Measurements from ENCODE around the gene ANP32A.
"Not testable (repeated sequence)": the region's sequence is repeated elsewhere in the genome, so short reads cannot be mapped to it uniquely, and the experiment has no call there.

The ANP32A gene

DNA sequence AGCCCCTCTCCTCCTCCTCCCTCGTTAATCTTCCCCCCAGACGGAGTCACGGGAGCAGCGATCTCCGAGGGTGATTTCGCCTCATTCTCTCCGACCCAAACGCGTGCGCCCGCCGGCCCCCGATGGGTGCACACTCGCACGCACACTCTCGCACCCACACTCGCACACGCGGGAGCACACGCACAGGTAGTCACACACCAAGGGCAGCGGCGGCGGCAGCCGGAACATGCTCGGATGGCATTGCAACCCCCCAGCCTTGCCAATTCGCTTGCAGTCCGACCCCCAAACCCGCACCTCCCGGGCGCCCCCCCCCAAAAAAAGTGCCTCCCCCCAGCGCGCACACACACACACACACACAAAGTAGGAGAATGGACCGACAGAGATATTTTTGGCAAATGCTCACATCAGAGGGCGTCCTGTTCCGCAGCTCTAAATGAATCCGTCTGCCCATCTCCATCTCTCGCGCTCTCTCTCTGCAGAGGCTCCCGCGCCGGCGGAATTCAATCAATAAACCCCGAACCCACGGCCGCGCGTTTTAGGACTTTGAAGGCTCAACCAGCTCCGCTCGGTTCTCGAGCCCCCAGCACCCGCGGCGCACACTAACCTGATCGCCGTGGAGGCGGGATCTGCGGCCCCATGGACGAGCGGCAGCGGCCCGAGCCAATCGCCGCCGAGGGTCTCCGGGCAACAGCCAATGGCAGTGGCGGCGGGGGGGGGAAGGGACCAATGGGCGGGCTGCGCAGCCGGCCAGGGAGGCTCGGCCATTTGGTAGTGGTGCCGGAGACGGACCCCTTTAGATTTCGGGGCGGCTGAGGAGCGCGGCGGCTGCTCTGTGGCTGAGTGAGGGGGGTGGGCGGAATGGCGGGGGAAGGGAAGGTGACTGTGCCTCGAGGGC lies at the start of gene ANP32A:
Gene ANP32A (minus strand): TSS at position 601 of the 895 bp plus-strand sequence. CDS start 144 bp downstream, at position 457.
- peak; percentile 91 for DNase-seq (ENCODE audit: low read depth, low spot score)

DNA sequence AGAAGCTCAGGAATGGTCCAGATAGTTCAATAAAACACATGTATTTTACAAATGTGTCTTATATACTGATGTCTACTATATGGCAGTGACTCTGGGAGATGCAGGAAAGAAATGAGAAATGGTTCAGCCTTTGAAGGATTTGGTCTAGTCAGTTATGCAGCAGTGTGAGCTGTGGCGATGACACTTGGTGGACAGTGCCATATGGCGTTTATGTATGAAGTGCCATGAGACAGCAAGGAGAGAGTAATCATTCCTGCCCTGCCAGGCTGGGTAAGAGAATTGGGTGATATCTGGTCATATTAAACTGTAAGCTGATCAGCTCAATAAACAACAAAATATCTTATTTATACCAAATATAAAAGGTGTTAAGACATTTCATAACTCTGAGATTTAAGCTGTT lies 47.6 kb upstream of the ANP32A start:
- no peak for DNase-seq (ENCODE audit: low read depth, low spot score)

- DNase-seq (ENCODE audit: low read depth, low spot score): no peak
These were observed 41.7 kb upstream of the ANP32A start for GRCh38 chr15:68862415-68862814.

GRCh38 chr15:68858666-68859065 lies 38.0 kb upstream of the ANP32A start:
- DNase-seq (ENCODE audit: low read depth, low spot score): not testable (repeated sequence)

GRCh38 chr15:68857443-68857842 lies 36.7 kb upstream of the ANP32A start:
- DNase-seq (ENCODE audit: low read depth, low spot score): not testable (repeated sequence)

- DNase-seq (ENCODE audit: low read depth, low spot score): no peak
These were observed 31.8 kb upstream of the ANP32A start for GRCh38 chr15:68852461-68852860.

DNA sequence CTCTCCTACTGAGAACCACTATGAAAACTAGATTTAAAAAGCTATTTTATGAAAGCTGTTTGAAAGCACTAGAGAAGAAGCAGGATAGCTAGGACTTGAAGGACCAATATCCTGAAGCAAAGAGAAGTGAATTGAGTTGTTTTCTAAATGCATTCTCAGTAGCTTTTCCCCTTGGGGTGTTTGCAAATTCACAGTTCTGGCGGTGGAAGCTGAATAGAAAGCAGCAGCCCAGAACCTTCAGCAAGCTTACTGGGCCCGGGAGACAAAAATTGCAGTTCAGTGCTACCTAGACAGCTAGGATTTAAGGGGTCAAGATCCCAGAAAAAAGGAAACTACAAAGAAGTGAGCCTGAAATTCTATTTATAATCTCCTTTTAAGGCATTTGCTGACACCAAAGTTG lies 31.3 kb upstream of the ANP32A start:
- DNase-seq (ENCODE audit: low read depth, low spot score): no peak

- DNase-seq (ENCODE audit: low read depth, low spot score): no peak
These were observed 28.8 kb upstream of the ANP32A start for GRCh38 chr15:68849497-68849896.

DNA sequence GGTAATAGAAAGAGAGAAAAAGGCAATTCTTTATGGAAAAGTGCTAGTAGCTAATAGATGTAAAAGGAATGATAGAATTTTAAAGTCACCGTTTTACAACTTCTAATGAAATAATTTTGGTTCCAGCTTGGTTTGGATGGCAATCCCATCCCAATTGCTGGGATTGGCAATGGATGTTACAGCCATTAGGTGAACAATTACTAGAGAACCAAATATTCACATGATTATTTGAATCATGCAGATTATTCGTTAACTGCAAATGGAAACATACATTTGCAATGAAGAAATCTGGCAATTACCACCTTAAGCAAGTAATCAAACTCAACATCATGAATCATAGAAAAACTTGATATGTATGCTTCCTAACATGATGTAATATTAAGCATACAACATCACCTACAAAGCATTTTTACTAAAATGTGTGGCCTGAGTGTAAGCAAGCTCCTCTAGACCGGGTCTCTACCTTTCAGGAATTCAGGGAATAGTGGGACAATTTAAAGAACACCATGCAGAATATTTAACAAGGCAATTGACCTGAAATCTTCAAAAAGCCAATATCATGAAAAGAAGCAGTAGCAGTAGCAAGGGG lies 26.2 kb upstream of the ANP32A start:
- no peak for DNase-seq (ENCODE audit: low read depth, low spot score)

GRCh38 chr15:68844856-68845550 lies 24.3 kb upstream of the ANP32A start:
- no peak for DNase-seq (ENCODE audit: low read depth, low spot score)

- no peak for DNase-seq (ENCODE audit: low read depth, low spot score)
These were observed 23.0 kb upstream of the ANP32A start for GRCh38 chr15:68843425-68844311.

DNA sequence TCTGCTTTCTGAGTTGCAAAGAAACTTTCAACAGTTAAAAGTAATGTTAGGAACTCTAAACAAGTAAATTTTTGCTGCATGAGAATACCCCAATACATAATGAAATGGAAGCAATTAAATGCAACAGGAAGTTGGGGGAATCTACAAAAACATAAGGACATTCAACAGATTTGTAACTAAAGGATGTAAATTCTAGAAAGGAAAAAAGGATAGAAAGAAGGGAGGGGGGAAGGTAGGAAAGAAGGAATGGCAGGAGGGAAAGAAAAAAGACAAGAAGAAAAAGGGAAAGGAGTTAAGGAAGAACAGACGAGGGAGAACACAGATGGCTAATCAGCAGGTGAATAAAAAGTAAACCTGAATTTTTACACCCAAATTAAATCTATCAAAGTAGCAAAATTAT lies 22.3 kb upstream of the ANP32A start:
- DNase-seq (ENCODE audit: low read depth, low spot score): no peak

- DNase-seq (ENCODE audit: low read depth, low spot score): no peak
These were observed 13.7 kb upstream of the ANP32A start for GRCh38 chr15:68834346-68834745.

GRCh38 chr15:68833700-68834331 lies 13.1 kb upstream of the ANP32A start:
- DNase-seq (ENCODE audit: low read depth, low spot score): no peak

GRCh38 chr15:68830141-68830785 lies 9.6 kb upstream of the ANP32A start:
- DNase-seq (ENCODE audit: low read depth, low spot score): no peak

DNA sequence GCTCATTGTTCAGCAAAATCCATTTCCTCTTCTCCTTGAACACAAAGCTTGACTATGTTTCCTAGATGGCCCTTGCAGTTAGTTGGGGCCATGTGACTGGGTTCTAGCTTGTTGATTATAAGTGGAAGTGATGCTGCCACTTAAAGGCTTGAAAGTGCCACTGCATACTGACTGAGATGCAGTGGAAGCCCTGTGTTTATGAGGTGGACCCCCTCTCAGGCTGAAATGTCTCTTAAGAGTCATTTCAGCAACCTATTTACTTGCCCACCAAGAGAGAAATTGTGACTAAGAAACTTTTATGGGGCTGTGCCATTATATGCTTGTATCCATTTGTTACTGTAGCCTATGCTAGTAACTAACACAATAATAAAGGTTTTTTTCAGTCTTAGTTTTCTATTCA lies 8.4 kb upstream of the ANP32A start:
- no peak for DNase-seq (ENCODE audit: low read depth, low spot score)

DNA sequence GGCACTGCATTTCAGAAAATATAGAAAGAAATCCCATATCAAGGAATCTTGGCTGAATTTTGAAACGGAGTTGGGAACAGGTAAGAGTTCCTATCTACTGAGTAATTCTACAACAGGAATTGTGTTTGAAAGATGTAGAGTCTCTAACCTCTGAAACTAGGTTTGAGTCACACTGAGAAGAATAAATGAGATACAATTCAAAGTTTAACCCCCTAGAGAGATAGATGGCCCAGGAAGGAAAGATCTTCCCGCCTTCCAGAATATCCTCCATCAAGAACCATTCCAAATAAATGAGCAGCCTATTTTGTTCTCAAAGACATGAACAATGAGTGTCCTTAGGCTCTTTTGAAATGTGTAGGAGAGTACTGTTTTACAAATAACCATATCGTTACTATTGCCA lies 2.9 kb upstream of the ANP32A start:
- no peak for DNase-seq (ENCODE audit: low read depth, low spot score)

DNA sequence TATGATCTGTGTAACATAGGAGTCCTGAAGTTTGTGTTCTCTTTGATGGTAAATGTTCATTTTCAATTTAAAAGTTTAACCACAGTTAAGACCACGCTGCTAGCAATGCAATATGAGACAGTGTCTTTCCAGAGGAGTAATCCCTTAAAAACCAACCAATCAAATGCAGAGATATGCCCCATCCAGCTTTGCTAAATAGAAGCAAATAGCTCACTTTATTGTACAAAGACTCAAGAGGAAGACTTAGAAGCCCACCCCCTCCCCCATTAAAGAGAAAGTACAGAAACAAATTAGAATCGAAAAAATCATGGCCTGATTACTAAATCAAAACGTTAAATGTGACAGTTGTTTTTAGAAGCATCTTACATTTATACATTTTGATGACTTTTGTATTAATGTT lies 2.1 kb upstream of the ANP32A start:
- no peak for DNase-seq (ENCODE audit: low read depth, low spot score)

- DNase-seq (ENCODE audit: low read depth, low spot score): no peak
These were observed 1.2 kb upstream of the ANP32A start for GRCh38 chr15:68821841-68822381.

DNA sequence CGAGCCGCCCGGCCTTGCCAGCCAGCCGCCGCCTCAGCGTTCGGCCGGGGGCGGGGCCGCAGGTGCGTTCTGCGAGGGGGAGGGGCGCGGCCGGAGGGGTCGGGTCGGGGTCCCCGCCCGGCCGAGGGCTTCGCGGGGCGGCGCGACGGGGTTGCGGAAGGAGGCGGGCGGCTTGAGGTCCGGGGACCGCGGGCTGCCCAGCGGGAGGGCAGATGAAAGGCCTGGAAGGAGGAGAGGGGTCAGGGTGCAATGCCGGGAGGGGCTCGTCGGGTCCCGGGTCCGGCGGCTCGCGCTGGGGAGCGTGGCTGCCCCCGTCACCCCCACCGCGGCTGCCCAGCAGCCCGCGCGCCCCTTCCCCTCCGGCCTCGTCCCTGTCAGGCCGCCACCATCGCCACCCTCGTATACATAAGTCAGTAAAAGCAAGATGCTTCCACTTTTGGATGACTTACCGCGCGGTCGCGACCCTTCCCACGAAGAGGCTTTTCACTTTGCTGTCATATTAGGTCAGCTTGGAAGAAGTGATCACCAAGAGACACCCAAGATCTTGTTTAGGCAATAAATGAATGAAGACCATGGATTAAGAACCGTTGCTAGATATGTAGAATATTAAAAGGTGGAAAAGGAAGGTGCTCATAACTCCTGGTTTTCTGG lies 620 bp upstream of the ANP32A start:
- no peak for DNase-seq (ENCODE audit: low read depth, low spot score)

Data from brain pericyte (primary cell).